ENCODE results near the gene BSND. TPM values are rescaled to one million over a fixed set of nuclear protein-coding genes. Genes with fewer than 3 reads are reported as not detected.

The BSND gene
- total and polyA plus RNA-seq, 9 of the 15 experiments (the other 6 are each of a cell fraction or from before 2014, with no cell fraction given), result not detected

DNA sequence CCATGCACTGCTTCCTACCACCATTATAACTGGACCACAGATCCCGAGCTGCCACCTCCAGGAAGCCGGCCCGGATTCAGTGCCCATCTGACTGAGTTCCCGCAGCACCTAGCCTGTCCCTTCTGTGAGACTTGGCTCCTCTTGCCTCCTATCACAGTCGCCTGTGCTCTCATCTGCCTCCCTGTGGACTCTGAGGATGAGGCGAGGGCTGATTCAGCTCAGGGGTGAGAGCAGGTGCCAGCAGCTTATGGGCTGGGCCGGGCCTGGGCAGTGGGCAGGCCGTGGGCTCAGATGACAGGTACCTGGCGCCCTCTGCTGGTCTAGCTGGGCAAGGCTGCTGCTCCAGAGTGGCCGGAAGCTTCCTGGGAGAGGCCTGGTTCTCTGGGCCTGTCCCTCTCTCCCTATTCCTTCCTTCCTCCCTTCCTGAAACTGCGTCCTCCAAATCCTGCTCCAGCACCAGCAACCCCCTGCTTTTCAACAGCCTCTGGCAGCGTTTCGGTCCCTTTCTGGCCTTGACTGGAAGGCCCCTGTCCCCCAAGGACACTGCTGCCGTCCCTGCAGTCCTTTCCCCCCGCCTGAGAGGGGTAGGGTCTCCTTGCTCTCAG lies 23.3 kb downstream of the BSND start (continued):
- no peak for TF ChIP-seq NFIC (IDR thresholded peaks at IDR 0.05)
- no peak for TF ChIP-seq MED1 (CRISPR knock-in tag; IDR thresholded peaks at IDR 0.05; ENCODE audit: borderline replicate concordance)
- no peak for TF ChIP-seq PURB (CRISPR knock-in tag; IDR thresholded peaks at IDR 0.05; ENCODE audit: low read depth)
- no peak for TF ChIP-seq POLR2A (conservative IDR thresholded peaks at IDR 0.05)
- no peak for TF ChIP-seq CAMTA2 (CRISPR knock-in tag; conservative IDR thresholded peaks at IDR 0.05)
- no peak for TF ChIP-seq ZNF347 (CRISPR knock-in tag; IDR thresholded peaks at IDR 0.05; ENCODE audit: low read depth)
- no peak for TF ChIP-seq ZNF589 (CRISPR knock-in tag; IDR thresholded peaks at IDR 0.05; ENCODE audit: low read depth)
- TF ChIP-seq XRCC4 (IDR thresholded peaks at IDR 0.05; ENCODE audit: extremely low read depth, insufficient read depth, insufficient read length), result no peak
- no peak for TF ChIP-seq MXI1 (IDR thresholded peaks at IDR 0.05; ENCODE audit: low read depth, low read length)
- TF ChIP-seq ZNF184 (CRISPR knock-in tag; IDR thresholded peaks at IDR 0.05), result no peak
- no peak for TF ChIP-seq SRSF9 (IDR thresholded peaks at IDR 0.05; ENCODE audit: borderline replicate concordance, low read depth, low read length)
- TF ChIP-seq ESRRA (IDR thresholded peaks at IDR 0.05; ENCODE audit: borderline replicate concordance, low read depth), result peak; percentile 43; the same call in 1 of the 2 replicates
- TF ChIP-seq KDM2B (CRISPR knock-in tag; IDR thresholded peaks at IDR 0.05), result no peak
- TF ChIP-seq U2AF1 (optimal IDR thresholded peaks at IDR 0.05; ENCODE audit: low read depth, low read length), result no peak
- TF ChIP-seq CTCF (IDR thresholded peaks at IDR 0.05 in 2 of 3, conservative IDR thresholded peaks at IDR 0.05 in 1 of 3; ENCODE audit: insufficient read depth in 2 of 3, low read depth in 1 of 3, low read length in 3 of 3), result peak; percentile 86 to 91 (median 88)
- no peak for TF ChIP-seq DPF2 (IDR thresholded peaks at IDR 0.05)
- no peak for TF ChIP-seq SPI1 (IDR thresholded peaks at IDR 0.05; ENCODE audit: borderline replicate concordance, low read depth, low read length)
- TF ChIP-seq, protein P1, sequence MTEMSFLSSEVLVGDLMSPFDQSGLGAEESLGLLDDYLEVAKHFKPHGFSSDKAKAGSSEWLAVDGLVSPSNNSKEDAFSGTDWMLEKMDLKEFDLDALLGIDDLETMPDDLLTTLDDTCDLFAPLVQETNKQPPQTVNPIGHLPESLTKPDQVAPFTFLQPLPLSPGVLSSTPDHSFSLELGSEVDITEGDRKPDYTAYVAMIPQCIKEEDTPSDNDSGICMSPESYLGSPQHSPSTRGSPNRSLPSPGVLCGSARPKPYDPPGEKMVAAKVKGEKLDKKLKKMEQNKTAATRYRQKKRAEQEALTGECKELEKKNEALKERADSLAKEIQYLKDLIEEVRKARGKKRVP (CRISPR knock-in tag; IDR thresholded peaks at IDR 0.05), result no peak
- TF ChIP-seq HMG20A (CRISPR knock-in tag; conservative IDR thresholded peaks at IDR 0.05), result no peak
- TF ChIP-seq GABPB1 (CRISPR knock-in tag; IDR thresholded peaks at IDR 0.05), result no peak
- no peak for TF ChIP-seq ZNF609 (CRISPR knock-in tag; IDR thresholded peaks at IDR 0.05; ENCODE audit: borderline replicate concordance)
- no peak for TF ChIP-seq NR2C1 (IDR thresholded peaks at IDR 0.05)
- no peak for TF ChIP-seq NR2C1 (tag; IDR thresholded peaks at IDR 0.05)
- no peak for TF ChIP-seq TEAD1 (CRISPR knock-in tag; IDR thresholded peaks at IDR 0.05)
